GM23248 (cell line): ENCODE results near the gene VGF. TPM values are rescaled to one million over a fixed set of nuclear protein-coding genes. Genes with fewer than 3 reads are reported as not detected.
A peak's percentile ranks its signal among the peaks of the same experiment; 100 is the strongest.

ENCODE experiments used
- DNase-seq: peaks from one replicate; pipeline ENCODE4 v3.0.0-alpha.2; 2015
- H2AFZ ChIP-seq: fragments of 200-600 bp; sonication (generic); 2 replicates; pipeline ENCODE4 v1.6.1; 2016; ENCODE audit warnings: antibody characterized with exemption
- H3F3A ChIP-seq: fragments of 200-600 bp; sonication (generic); 2 replicates; pipeline ENCODE4 v1.6.1; 2016; ENCODE audit warnings: mild to moderate bottlenecking, antibody characterized with exemption, mixed run types; ENCODE audit not compliant: insufficient read depth
- H3K27ac ChIP-seq: fragments of 200-600 bp; sonication (generic); 2 replicates; pipeline ENCODE4 v1.5.1; 2016; ENCODE audit warnings: mild to moderate bottlenecking
- H3K27me3 ChIP-seq: fragments of 200-600 bp; sonication (generic); replicated peaks from 2 replicates; pipeline ENCODE4 v1.6.1; 2016; ENCODE audit warnings: mild to moderate bottlenecking; ENCODE audit not compliant: insufficient read depth
- H3K36me3 ChIP-seq: fragments of 200-600 bp; sonication (generic); 2 replicates; pipeline ENCODE4 v1.6.1; 2016; ENCODE audit warnings: low read depth, mild to moderate bottlenecking
- H3K4me1 ChIP-seq: fragments of 200-600 bp; sonication (generic); 2 replicates; pipeline ENCODE4 v1.6.1; 2016; ENCODE audit warnings: mild to moderate bottlenecking; ENCODE audit not compliant: insufficient read depth
- H3K4me2 ChIP-seq: fragments of 200-600 bp; sonication (generic); one replicate; pipeline ENCODE4 v1.6.1; 2016; ENCODE audit warnings: mild to moderate bottlenecking; ENCODE audit not compliant: unreplicated experiment
- H3K4me3 ChIP-seq: fragments of 200-600 bp; sonication (generic); 2 replicates; pipeline ENCODE4 v1.5.1; 2016; ENCODE audit warnings: mild to moderate bottlenecking
- H3K79me2 ChIP-seq: fragments of 200-600 bp; sonication (generic); 2 replicates; pipeline ENCODE4 v1.6.1; 2016; ENCODE audit warnings: mild to moderate bottlenecking; ENCODE audit not compliant: insufficient read depth
- H3K9ac ChIP-seq: fragments of 200-600 bp; sonication (generic); 2 replicates; pipeline ENCODE4 v1.6.1; 2016; ENCODE audit warnings: mild to moderate bottlenecking
- H3K9me2 ChIP-seq: fragments of 200-600 bp; sonication (generic); 2 replicates; pipeline ENCODE4 v1.6.1; 2016; ENCODE audit warnings: mixed run types, mild to moderate bottlenecking, moderate library complexity; ENCODE audit not compliant: insufficient read depth
- H3K9me3 ChIP-seq: fragments of 200-600 bp; sonication (generic); one replicate; pipeline ENCODE4 v1.6.1; 2017; ENCODE audit warnings: low read depth
- H4K20me1 ChIP-seq: fragments of 200-600 bp; sonication (generic); 2 replicates; pipeline ENCODE4 v1.6.0; 2016; ENCODE audit not compliant: insufficient read depth
- EZH2 ChIP-seq: fragments of 200-600 bp; sonication (generic); IDR thresholded peaks from 2 replicates; pipeline ENCODE4 v1.6.1; 2018; ENCODE audit warnings: antibody characterized with exemption, mild to moderate bottlenecking; ENCODE audit not compliant: insufficient read depth, poor library complexity, severe bottlenecking
- EZH2phosphoT487 ChIP-seq: fragments of 200-600 bp; sonication (generic); IDR thresholded peaks from 2 replicates; pipeline ENCODE4 v1.6.1; 2018; ENCODE audit warnings: antibody characterized with exemption, moderate library complexity, mild to moderate bottlenecking, low read depth; ENCODE audit not compliant: insufficient read depth
- WGBS, 2 experiments: methylation state at CpG; one replicate each; pipeline ENCODE4 v1.1.6; 2015 to 2017; ENCODE audit warnings: low lambda C conversion rate in 2 of 2, low coverage in 1 of 2; ENCODE audit errors: missing lambda C conversion rate in 2 of 2; 5-methylcytosine and 5-hydroxymethylcytosine counted together
- in situ Hi-C: fragments of 300-500 bp; cut with MboI; formaldehyde crosslinking; loops from 2 replicates; pipeline ENCODE4 v1.15.0; 2020
- polyA plus RNA-seq: library from polyadenylated mRNA; unstranded; fragments of >200 nt; fragmentation: Nextera tagmentation; extraction: Ambion mirVana; gene quantifications from 2 replicates; pipeline ENCODE4 v1.2.1, GENCODE V29; 2016
- total RNA-seq: library from RNA; depleted of rRNA; stranded (reverse); fragments of >200 nt; shearing (Covaris generic); gene quantifications from 2 replicates; pipeline ENCODE4 v1.2.3, GENCODE V29; 2014

The VGF gene
- total and polyA plus RNA-seq, 2 experiments from 2014 or later = not detected

DNA sequence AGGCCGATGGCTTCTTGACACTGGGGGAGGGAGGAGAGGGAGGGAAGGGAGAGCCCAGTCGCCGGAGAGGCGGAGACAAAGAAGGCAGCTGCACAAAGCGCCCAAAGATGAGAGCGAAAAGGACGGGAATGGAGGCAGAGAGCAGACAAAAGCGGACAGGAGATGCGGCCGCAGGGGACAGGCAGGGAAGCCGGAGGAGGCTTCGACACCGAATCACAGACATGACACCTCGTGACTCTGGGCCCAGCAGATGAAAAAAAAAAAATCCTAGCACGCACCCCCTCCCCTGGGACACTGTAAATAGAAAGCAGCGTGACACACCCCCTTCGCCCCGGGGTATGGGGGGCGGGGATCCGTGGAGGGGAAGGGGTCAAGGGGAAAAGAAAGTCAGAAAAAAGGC lies 13.7 kb upstream of the VGF start:
- Histone ChIP-seq H3K4me2 (peak overlapping the region; percentile 57), H3K9me3 (no peaks in the 10 kb centered on the region), H3F3A (no peaks in the 10 kb centered on the region), H2AFZ (no peak overlapping the region), H3K4me1 (no peaks in the 10 kb centered on the region), H3K79me2 (no peaks in the 10 kb centered on the region), H3K27me3 (peaks cover 65% of the 10 kb centered on the region), H4K20me1 (no peaks in the 10 kb centered on the region), H3K9me2 (no peaks in the 10 kb centered on the region), H3K4me3 (no peak overlapping the region), H3K9ac (no peak overlapping the region), H3K36me3 (no peaks in the 10 kb centered on the region), H3K27ac (no peak overlapping the region)
- in situ Hi-C loops = no loop called here
- 1 to 3% methylated on average over 18 to 20 of the region's 20 CpGs for WGBS, 2 experiments
- DNase-seq = no peak
- TF ChIP-seq EZH2 = peak; percentile 77
- TF ChIP-seq EZH2phosphoT487 = no peak

DNA sequence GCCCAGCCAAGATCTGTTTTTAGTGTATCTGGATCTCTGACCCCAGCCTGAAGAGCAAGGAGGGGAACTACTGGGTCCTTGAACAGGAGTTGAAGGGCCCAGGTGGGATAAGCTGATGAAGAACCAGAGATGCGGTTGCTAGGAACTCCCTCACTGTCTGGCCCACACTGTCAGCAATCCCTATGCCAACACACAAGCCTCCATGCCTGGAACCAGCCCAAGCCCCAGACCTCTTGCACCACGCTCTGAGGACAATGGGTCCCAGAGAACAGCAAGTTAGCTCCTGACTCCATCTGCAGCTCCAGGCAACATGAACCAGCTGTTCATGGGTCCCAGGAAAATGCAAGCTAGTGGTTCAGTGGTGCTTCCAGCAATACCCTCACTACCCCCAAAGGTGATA lies 12.3 kb upstream of the VGF start:
- H2AFZ ChIP-seq = no peak overlapping the region
- no peak overlapping the region for H3K4me2 ChIP-seq
- TF ChIP-seq EZH2phosphoT487 (no peak), EZH2 (peak; percentile 31)
- H3K4me3 ChIP-seq = no peak overlapping the region
- no peak for DNase-seq
- no peaks in the 10 kb centered on the region for H3K9me3 ChIP-seq
- 27 to 45% methylated on average over 2 of the region's 2 CpGs for WGBS, 2 experiments
- no peak overlapping the region for H3K27ac ChIP-seq
- H3K27me3 ChIP-seq = peaks cover 74% of the 10 kb centered on the region
- no peaks in the 10 kb centered on the region for H3K79me2 ChIP-seq
- H3K4me1 ChIP-seq = no peaks in the 10 kb centered on the region
- no peaks in the 10 kb centered on the region for H4K20me1 ChIP-seq
- H3F3A ChIP-seq = no peaks in the 10 kb centered on the region
- H3K9me2 ChIP-seq = no peaks in the 10 kb centered on the region
- H3K9ac ChIP-seq = no peak overlapping the region
- H3K36me3 ChIP-seq = no peaks in the 10 kb centered on the region
- in situ Hi-C loops = no loop called here

DNA sequence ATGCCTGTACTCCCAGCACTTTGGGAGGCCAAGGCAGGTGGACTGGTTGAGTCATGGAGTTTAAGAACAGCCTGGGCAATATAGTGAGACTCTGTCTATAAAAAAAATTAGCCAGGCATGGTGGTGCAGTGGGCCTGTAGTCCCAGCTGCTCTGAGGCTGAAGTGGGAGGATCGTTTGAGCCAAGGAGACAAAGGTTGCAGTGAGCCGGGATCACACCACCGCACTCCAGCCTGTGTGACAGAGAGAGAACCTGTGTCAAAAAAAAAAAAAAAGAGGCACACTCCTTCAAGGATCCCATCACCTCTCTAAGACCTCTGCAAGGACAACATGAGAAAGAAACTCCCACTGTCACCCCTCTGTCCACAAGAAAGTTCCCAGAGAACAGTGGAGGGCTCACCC lies 10.3 kb upstream of the VGF start:
- no peaks in the 10 kb centered on the region for H4K20me1 ChIP-seq
- no peaks in the 10 kb centered on the region for H3K9me2 ChIP-seq
- no peak overlapping the region for H2AFZ ChIP-seq
- no peak overlapping the region for H3K27ac ChIP-seq
- H3K27me3 ChIP-seq = peaks cover 90% of the 10 kb centered on the region
- no peaks in the 10 kb centered on the region for H3F3A ChIP-seq
- 36 to 65% methylated on average over 3 of the region's 3 CpGs for WGBS, 2 experiments
- TF ChIP-seq EZH2 = no peak
- no peak for TF ChIP-seq EZH2phosphoT487
- no peaks in the 10 kb centered on the region for H3K36me3 ChIP-seq
- no peaks in the 10 kb centered on the region for H3K79me2 ChIP-seq
- in situ Hi-C loops = no loop called here
- no peak overlapping the region for H3K9ac ChIP-seq
- H3K4me1 ChIP-seq = no peaks in the 10 kb centered on the region
- DNase-seq = no peak
- no peaks in the 10 kb centered on the region for H3K9me3 ChIP-seq
- no peak overlapping the region for H3K4me3 ChIP-seq
- H3K4me2 ChIP-seq = no peak overlapping the region

DNA sequence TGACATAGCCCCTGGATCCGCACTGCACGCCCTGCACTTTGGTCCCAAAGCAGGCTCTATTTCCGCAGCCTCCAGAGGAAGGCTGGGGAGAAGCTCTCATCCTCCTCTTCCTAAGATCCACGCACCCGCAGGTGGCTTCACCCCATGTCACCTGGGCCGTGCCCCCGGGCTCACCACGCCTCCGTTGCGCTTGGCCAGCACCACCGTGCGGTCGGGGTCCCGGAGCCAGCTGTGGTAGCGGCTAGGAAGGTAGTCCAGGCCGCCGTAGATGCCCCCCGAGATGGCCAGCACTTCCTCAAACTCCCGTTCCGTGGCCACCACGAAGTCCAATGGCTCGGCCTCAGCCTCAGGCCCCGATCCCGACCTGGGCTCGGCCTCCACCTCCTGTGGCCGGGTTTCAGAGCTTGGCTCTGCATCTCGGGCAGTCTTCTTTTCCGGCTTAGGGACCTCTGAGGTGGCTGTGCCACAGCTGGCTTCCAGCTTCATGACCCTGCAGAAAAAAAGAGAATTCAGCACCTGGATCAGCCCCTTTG lies 9.0 kb upstream of the VGF start:
- no peaks in the 10 kb centered on the region for H3K9me2 ChIP-seq
- H3K36me3 ChIP-seq = no peaks in the 10 kb centered on the region
- H3K9me3 ChIP-seq = no peaks in the 10 kb centered on the region
- H2AFZ ChIP-seq = no peak overlapping the region
- peaks cover 86% of the 10 kb centered on the region for H3K27me3 ChIP-seq
- in situ Hi-C loops = no loop called here
- H3K4me3 ChIP-seq = no peak overlapping the region
- no peak overlapping the region for H3K4me2 ChIP-seq
- H4K20me1 ChIP-seq = no peaks in the 10 kb centered on the region
- H3F3A ChIP-seq = no peaks in the 10 kb centered on the region
- no peak overlapping the region for H3K9ac ChIP-seq
- DNase-seq = no peak
- 2 to 5% methylated on average over 27 of the region's 28 CpGs for WGBS, 2 experiments
- no peak for TF ChIP-seq EZH2
- no peak for TF ChIP-seq EZH2phosphoT487
- H3K4me1 ChIP-seq = no peaks in the 10 kb centered on the region
- no peaks in the 10 kb centered on the region for H3K79me2 ChIP-seq
- no peak overlapping the region for H3K27ac ChIP-seq
